Activated CD4-positive, alpha-beta T cell treated with anti-CD3 and anti-CD28 coated beads, Interleukin-2, amount 10 ng/mL, durations not matched to agents 24 days and 14 days (primary cell): ENCODE data around the gene LDAF1. TPM values are rescaled to one million over a fixed set of nuclear protein-coding genes. Genes with fewer than 3 reads are reported as not detected.
"Not testable (repeated sequence)": the region's sequence is repeated elsewhere in the genome, so short reads cannot be mapped to it uniquely, and the experiment has no call there.

Experiments used
- DNase-seq: peaks from one replicate; pipeline ENCODE4 v3.0.0; 2022
- H3K27ac Mint-ChIP-seq: one replicate; pipeline ENCODE4 v1.8.0; 2022; ENCODE audit warnings: mild to moderate bottlenecking, mixed read lengths
- H3K27me3 Mint-ChIP-seq: one replicate; pipeline ENCODE4 v1.8.0; 2022; ENCODE audit warnings: mixed read lengths
- H3K36me3 Mint-ChIP-seq: one replicate; pipeline ENCODE4 v1.8.0; 2022; ENCODE audit warnings: low read depth, mild to moderate bottlenecking, mixed read lengths
- H3K4me1 Mint-ChIP-seq: one replicate; pipeline ENCODE4 v1.8.0; 2021; ENCODE audit warnings: mixed read lengths
- H3K4me3 Mint-ChIP-seq: one replicate; pipeline ENCODE4 v1.8.0; 2022; ENCODE audit warnings: mild to moderate bottlenecking, moderate library complexity, mixed read lengths
- H3K9me3 Mint-ChIP-seq: one replicate; pipeline ENCODE4 v1.8.0; 2021; ENCODE audit warnings: mixed read lengths
- intact Hi-C: fragments of 100-400 bp; cut with micrococcal nuclease; formaldehyde crosslinking; loops from one replicate; pipeline ENCODE4 v1.15.1; 2023
- total RNA-seq: library from RNA; stranded (reverse); gene quantifications from 2 replicates; pipeline ENCODE4 v1.2.3, GENCODE V29; 2022

LDAF1 gene
- total RNA-seq, 1 donor from 2014 or later, result 7.3 TPM

DNA sequence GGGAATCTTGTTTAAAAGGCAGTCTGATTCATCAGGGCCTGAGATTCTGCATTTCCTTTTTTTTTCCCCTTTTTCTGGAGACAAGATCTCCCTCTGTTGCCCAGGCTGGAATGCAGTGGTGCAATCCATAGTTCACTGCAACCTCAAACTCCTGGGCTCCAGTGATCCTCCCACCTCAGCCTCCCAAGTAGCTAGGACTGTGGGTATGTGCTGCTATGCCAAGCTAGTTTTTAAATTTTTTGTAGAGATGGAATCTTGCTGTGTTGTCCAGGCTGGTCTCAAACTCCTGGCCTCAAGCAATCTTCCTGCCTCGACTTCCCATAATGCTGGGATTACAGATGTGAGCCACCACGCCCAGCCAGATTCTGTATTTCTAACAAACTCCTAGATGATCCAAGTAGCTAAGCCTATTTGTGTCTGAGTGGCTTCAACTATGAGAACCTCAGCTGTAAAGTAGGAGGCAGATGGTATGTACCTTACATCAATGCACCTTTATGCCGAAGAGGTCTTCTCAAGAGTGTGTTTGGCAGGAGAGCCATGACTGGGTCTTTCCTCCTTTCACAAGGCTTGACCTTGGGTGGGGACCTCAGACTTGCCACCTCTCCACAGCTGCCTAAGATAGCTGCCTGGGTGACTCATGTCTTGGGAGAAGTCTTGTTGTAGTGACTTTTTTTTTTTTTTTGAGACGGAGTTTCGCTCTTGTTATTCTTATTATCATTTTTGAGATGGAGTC, 10.9 kb downstream of the LDAF1 start:
- no peaks in the 10 kb centered on the region for H3K27me3 Mint-ChIP-seq
- intact Hi-C loops, result no loop called here
- H3K4me1 Mint-ChIP-seq, result no peaks in the 10 kb centered on the region
- H3K4me3 Mint-ChIP-seq, result no peak overlapping the region
- no peak for DNase-seq
- H3K27ac Mint-ChIP-seq, result no peak overlapping the region
- peaks cover 17% of the 10 kb centered on the region for H3K36me3 Mint-ChIP-seq
- H3K9me3 Mint-ChIP-seq, result no peaks in the 10 kb centered on the region

DNA sequence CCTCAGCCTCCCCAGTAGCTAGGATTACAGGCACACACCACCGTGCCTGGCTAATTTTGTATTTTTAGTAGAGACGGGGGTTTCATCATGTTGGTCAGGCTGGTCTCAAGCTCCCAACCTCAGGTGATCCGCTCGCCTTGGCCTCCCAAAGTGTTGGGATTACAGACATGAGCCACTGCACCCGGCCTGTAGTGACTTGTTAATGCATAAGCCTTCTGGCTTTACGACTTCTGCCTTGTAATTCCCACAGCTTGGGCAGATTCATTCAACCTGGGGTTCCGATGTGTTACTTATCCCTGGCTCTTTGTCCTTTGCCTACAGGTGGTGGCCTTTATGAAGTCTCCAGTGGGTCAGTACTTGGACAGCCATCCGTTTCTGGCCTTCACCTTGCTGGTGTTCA, 11.6 kb downstream of the LDAF1 start:
- peaks cover 17% of the 10 kb centered on the region for H3K36me3 Mint-ChIP-seq
- intact Hi-C loops, H3K4me3 Mint-ChIP-seq, H3K4me1 Mint-ChIP-seq, H3K27ac Mint-ChIP-seq, H3K9me3 Mint-ChIP-seq, H3K27me3 Mint-ChIP-seq, DNase-seq: not testable (repeated sequence)

DNA sequence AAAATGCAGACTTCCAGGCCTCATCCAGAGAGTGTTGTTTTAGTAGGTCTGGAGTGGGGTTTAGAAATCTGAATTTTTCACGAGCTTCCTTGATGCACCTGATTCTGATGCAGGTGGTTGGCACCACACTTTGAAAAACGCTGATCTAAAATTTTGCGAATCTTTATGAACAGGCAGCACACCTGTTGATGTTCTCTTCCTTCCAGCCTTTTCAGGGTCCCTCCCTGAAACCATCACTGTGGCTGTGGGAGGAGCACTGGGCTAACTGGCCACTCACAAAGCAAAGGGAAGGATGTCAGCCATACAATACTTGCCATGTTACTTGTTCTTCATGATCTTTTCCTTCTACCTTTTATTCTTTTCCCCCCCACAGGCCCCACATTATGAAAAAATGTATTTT, 14.2 kb downstream of the LDAF1 start:
- Mint-ChIP-seq H3K27ac (no peak overlapping the region), H3K27me3 (no peaks in the 10 kb centered on the region), H3K36me3 (peaks cover 23% of the 10 kb centered on the region), H3K4me1 (no peaks in the 10 kb centered on the region), H3K9me3 (no peaks in the 10 kb centered on the region), H3K4me3 (no peak overlapping the region)
- intact Hi-C loops, result no loop called here
- no peak for DNase-seq

DNA sequence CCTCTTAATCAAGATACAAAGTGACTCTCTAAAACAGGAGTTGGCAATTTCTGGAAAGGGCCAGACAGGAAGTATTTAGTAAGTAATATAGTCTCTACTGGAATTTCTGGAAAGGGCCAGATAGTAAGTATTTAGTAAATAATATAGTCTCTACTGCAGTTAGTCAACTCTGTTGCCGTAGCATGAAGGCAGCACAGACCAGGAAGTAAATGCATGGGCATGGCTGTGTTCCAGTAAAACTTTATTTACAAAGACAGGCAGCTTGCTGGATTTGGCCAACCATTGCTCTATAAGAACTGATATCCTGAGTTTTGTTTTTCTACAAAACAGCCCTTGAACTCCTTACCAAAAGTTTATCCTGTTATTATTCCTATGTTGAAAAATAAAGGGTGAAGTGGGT, 16.9 kb downstream of the LDAF1 start:
- no peak for DNase-seq
- peaks cover 39% of the 10 kb centered on the region for H3K36me3 Mint-ChIP-seq
- H3K27me3 Mint-ChIP-seq, result no peaks in the 10 kb centered on the region
- no peak overlapping the region for H3K27ac Mint-ChIP-seq
- no peak overlapping the region for H3K4me3 Mint-ChIP-seq
- H3K4me1 Mint-ChIP-seq, result no peaks in the 10 kb centered on the region
- intact Hi-C loops, result no loop called here
- H3K9me3 Mint-ChIP-seq, result no peaks in the 10 kb centered on the region

DNA sequence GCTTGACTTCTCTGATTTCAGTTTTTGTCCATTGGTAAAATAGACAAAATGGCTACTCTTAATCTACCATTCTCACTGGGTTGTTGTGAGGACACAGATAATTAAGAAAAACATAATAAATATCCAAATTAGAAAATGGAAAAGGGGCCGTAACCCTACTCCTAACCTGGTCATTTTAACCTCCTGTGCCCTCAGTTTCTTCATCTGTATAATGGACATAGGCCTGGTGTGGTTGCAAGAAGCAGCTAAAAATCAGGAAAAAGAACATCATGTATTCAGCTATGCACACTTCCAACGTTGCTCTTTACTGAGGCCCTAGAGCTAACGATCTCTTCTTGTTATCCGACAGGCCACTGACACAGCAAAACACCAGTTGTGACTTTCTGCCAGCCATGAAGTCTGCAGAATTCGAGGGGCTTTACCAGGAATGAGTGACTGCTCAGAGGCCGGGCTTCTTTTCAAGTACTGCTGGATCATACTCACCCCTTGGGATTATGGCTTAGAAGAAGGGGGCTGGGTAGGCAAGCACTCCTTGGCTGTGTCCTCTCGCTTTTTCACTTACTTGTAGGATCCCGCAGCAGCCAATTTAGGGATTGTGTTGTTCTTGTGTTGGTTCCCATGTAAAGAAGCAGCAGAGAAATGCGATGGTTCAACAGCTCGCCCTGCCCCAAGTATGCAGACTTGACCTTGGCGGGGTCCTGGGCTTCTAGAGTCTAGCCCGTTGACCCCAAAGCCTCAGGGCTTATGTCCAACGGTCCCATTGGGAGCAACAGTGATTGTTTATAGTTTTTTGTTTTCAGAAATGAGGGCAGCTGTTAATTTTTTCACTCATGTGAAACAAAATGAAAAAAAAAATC, 20.9 kb downstream of the LDAF1 start:
- no peak overlapping the region for H3K27ac Mint-ChIP-seq
- H3K27me3 Mint-ChIP-seq, result no peaks in the 10 kb centered on the region
- DNase-seq, result no peak
- peaks cover under 1% of the 10 kb centered on the region for H3K4me1 Mint-ChIP-seq
- peaks cover 4% of the 10 kb centered on the region for H3K9me3 Mint-ChIP-seq
- peaks cover 54% of the 10 kb centered on the region for H3K36me3 Mint-ChIP-seq
- intact Hi-C loops, result no loop called here
- H3K4me3 Mint-ChIP-seq, result no peak overlapping the region

DNA sequence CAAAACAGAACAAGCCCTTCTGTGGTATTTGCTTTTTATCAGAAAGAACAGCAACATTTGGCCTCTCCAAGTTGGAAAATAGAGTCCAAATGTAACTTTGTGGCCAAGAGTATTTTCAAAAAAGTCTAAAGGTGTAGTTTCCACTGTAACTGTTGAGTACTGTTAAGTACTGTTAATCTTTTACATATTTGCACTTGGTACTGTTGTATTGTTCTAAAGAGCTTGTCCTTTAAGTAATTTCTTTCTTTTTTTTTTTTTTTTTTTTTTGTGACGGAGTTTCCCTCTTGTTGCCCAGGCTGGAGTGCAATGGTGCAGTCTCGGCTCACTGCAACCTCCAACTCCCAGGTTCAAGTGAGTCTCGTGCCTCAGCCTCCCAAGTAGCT, 21.5 kb downstream of the LDAF1 start:
- H3K27ac Mint-ChIP-seq, result no peak overlapping the region

DNA sequence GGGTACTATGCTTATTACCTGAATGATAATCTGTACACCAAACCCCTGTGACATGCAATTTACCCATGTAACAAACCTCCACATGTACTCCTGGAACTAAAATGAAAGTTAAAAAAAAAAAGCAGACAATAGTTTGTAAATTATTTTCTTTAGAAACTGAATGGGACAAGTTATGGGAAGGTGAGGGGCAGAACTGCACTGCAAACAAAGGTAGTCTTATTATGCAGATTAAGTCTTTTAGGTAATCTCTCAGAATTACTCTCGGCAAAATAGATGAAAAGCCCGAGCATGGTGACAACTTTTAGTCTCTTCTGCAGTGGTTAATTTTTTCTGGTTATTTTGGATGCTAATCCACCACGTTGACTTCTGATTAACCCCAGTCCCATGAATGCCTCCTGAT, 25.5 kb downstream of the LDAF1 start:
- intact Hi-C loops, result loop anchor here (10.0 kb wide), 1 partner anchor 371 kb away; no protein-coding TSS in a partner anchor
- Mint-ChIP-seq H3K9me3 (peaks cover 11% of the 10 kb centered on the region), H3K36me3 (peaks cover 37% of the 10 kb centered on the region), H3K4me3 (no peak overlapping the region), H3K27ac (no peak overlapping the region), H3K4me1 (peaks cover 15% of the 10 kb centered on the region), H3K27me3 (no peaks in the 10 kb centered on the region)
- DNase-seq, result no peak

More for the DNA sequence above, 21.5 kb downstream of the LDAF1 start:
- H3K27me3 Mint-ChIP-seq, result no peaks in the 10 kb centered on the region
- peaks cover 5% of the 10 kb centered on the region for H3K4me1 Mint-ChIP-seq
- no peak for DNase-seq
- H3K4me3 Mint-ChIP-seq, result no peak overlapping the region
- intact Hi-C loops, result loop anchor here (10.0 kb wide), 1 partner anchor 375 kb away; no protein-coding TSS in a partner anchor
- H3K36me3 Mint-ChIP-seq, result peaks cover 57% of the 10 kb centered on the region
- peaks cover 10% of the 10 kb centered on the region for H3K9me3 Mint-ChIP-seq

DNA sequence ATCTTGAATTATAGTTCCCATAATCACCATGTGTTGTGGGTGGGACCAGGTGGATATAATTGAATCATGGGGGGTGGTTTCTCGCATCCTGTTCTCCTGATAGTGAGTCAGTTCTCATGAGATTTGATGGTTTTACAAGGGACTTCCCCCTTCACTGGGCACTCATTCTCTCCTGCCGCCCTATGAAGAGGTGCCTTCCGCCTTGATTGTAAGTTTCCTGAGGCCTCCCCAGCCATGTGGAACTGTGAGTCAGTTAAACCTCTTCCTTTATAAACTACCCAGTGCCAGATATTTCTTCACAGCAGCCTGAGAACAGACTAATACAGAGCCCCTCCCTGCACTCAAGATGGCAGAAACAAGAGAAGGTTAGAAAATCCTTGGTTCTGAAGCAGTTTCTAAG, 26.4 kb downstream of the LDAF1 start:
- no peak overlapping the region for H3K27ac Mint-ChIP-seq
- peaks cover 11% of the 10 kb centered on the region for H3K9me3 Mint-ChIP-seq
- peaks cover 15% of the 10 kb centered on the region for H3K4me1 Mint-ChIP-seq
- no peak overlapping the region for H3K4me3 Mint-ChIP-seq
- H3K27me3 Mint-ChIP-seq, result no peaks in the 10 kb centered on the region
- DNase-seq, result no peak
- intact Hi-C loops, result loop anchor here (10.0 kb wide), 1 partner anchor 370 kb away; no protein-coding TSS in a partner anchor
- peaks cover 31% of the 10 kb centered on the region for H3K36me3 Mint-ChIP-seq

DNA sequence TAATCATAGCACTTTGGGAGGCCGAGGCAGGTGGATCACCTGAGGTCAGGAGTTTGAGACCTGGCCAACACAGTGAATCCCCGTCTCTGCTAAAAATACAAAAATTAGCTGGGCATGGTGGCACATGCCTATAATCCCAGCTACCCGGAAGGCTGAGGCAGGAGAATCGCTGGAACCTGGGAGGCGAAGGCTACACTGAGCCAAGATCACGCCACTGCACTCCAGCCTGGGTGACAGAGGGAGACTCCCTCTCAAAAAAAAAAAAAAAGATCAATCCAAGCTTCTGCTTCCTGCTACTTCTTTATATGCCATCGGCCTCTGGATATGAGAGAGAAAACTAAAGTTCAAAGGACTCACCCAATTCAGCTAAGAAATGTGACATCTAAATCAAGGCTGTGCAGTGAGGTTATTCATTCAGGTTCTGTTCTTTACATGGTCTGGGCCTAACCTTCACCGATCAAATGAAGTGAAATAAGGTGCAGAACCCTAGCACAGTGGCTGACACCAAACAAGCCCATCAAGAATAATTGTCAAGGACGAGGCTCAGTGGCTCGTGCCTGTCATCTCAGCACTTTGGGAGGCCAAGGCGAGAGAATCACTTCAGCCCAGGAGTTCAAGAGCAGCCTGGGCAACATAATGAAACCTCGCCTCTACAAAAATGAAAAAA, 27.3 kb downstream of the LDAF1 start:
- Mint-ChIP-seq H3K4me3 (no peak overlapping the region), H3K27me3 (peaks cover 4% of the 10 kb centered on the region), H3K9me3 (peaks cover 11% of the 10 kb centered on the region), H3K27ac (no peak overlapping the region), H3K4me1 (peaks cover 15% of the 10 kb centered on the region), H3K36me3 (peaks cover 27% of the 10 kb centered on the region)
- intact Hi-C loops, result loop anchor here (10.0 kb wide), 1 partner anchor 369 kb away; no protein-coding TSS in a partner anchor
- DNase-seq, result no peak

DNA sequence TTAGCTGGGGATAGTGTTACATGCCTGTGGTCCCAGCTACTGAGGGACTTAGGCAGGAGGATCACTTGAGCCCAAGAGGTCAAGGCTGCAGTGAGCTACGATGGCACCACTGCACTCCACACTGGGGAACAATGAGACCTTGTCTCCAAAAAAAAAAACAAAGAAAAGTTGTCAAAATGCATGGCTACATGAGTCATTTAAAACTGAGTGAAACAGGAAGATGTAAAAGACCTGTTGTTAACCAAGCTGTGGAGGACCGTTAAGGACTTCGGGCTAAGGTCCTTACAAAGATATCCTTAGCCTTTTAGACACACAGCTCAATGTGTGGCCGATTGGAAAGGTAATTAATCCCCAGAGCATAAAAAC, 27.8 kb downstream of the LDAF1 start:
- H3K4me1 Mint-ChIP-seq, result peaks cover 15% of the 10 kb centered on the region
- no peak overlapping the region for H3K27ac Mint-ChIP-seq
- no peak for DNase-seq
- H3K4me3 Mint-ChIP-seq, result no peak overlapping the region
- peaks cover 4% of the 10 kb centered on the region for H3K27me3 Mint-ChIP-seq
- intact Hi-C loops, result loop anchor here (10.0 kb wide), 1 partner anchor 368 kb away; no protein-coding TSS in a partner anchor
- H3K36me3 Mint-ChIP-seq, result peaks cover 22% of the 10 kb centered on the region
- H3K9me3 Mint-ChIP-seq, result peaks cover 11% of the 10 kb centered on the region

DNA sequence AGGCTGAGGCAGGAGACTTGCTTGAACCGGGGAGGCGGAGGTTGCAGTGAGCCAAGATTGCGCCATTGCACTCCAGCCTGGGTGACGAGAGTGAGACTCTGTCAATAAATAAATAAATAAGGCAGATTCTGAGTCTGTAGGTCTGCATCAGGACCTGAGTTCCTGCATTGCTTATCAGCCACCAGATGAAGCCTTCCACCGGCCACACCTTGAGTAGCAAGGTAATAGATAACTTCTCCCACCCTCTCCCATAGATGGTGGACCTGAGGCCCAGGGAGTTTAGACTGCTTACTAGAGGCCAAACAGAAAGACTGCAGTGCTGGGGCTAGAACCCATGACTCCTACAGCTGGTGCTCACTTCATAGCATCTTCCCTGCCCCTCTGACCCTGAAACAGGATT, 30.8 kb downstream of the LDAF1 start:
- Mint-ChIP-seq H3K9me3 (peaks cover 8% of the 10 kb centered on the region), H3K36me3 (peaks cover 4% of the 10 kb centered on the region), H3K27me3 (peaks cover 7% of the 10 kb centered on the region), H3K27ac (no peak overlapping the region), H3K4me1 (peaks cover 17% of the 10 kb centered on the region), H3K4me3 (no peak overlapping the region)
- intact Hi-C loops, result loop anchor here (2.0 to 10.0 kb wide), 2 partner anchors 111 to 365 kb away; no protein-coding TSS in a partner anchor
- DNase-seq, result no peak

DNA sequence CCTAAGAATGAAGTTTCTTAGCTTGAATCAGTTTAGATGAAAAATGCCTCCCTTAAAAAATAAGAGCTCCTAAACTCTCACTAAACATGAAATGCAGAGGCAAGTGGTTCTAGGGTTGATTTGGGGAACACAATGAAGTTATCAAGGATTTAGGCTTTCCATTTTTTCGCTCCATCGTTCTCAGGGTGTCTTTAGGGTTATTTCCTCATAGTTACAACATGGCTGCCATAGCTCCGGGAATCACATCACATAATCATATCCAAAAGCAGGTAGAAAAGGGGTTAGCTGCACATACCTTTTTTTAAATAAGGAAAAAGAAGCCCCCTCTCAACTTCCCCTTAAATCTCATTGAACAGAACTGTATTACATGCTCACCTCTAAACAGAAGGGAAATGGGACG, 31.5 kb downstream of the LDAF1 start:
- no peak for DNase-seq
- Mint-ChIP-seq H3K9me3 (peaks cover under 1% of the 10 kb centered on the region), H3K27me3 (peaks cover 9% of the 10 kb centered on the region), H3K27ac (no peak overlapping the region), H3K4me3 (no peak overlapping the region), H3K36me3 (no peaks in the 10 kb centered on the region), H3K4me1 (peaks cover 19% of the 10 kb centered on the region)
- intact Hi-C loops, result no loop called here

DNA sequence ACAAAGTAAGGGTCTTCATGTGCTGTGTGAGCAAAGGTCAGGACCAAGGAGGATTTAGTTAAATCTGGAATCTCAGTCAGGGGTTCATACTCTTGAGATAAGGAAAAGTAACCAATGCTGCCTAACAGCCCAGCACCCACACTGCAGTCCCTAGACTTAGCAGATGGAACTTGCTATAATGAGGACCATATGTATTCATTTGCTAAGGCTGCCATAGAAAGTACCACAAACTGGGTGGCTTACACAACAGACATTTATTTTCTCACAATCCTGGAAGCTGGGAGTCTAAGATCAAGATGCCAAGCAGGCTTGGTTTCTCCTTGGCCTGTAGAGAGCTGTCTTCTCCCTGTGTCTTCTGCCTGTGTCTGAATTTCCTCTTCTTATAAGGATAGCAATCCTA, 32.1 kb downstream of the LDAF1 start:
- H3K4me3 Mint-ChIP-seq, result no peak overlapping the region
- intact Hi-C loops, result no loop called here
- H3K27ac Mint-ChIP-seq, result no peak overlapping the region
- H3K4me1 Mint-ChIP-seq, result peaks cover 19% of the 10 kb centered on the region
- no peaks in the 10 kb centered on the region for H3K36me3 Mint-ChIP-seq
- no peak for DNase-seq
- peaks cover 9% of the 10 kb centered on the region for H3K27me3 Mint-ChIP-seq
- H3K9me3 Mint-ChIP-seq, result no peaks in the 10 kb centered on the region

DNA sequence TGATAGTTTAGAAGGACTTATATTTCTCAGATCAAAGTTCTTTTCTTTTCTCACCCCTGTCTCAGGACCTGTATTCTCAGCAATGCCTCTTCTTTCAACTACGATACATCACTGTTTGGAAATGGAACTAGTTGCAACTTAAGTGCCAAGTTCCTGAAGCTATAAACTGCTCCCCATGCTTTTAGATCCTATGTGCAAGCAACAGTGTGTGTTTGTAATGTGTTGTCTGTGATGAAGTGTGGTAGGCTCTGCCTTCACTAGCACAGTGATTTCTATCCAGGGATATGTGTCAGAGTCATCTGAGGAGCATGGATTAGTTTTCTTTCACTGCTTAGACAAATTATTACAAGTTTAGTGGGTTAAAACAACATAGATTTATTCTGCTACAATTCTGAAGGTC, 34.5 kb downstream of the LDAF1 start:
- peaks cover 12% of the 10 kb centered on the region for H3K27me3 Mint-ChIP-seq
- H3K4me3 Mint-ChIP-seq, result no peak overlapping the region
- H3K9me3 Mint-ChIP-seq, result no peaks in the 10 kb centered on the region
- intact Hi-C loops, result no loop called here
- no peak overlapping the region for H3K27ac Mint-ChIP-seq
- no peaks in the 10 kb centered on the region for H3K36me3 Mint-ChIP-seq
- H3K4me1 Mint-ChIP-seq, result peaks cover 19% of the 10 kb centered on the region
- DNase-seq, result no peak
